H1 (cell line): ENCODE data around the gene MPIG6B. TPM values are rescaled to one million over a fixed set of nuclear protein-coding genes. Genes with fewer than 3 reads are reported as not detected.
A peak's percentile ranks its signal among the peaks of the same experiment; 100 is the strongest.

ENCODE experiments used
- CTCF ChIA-PET: fragments of 300-600 bp; sonication (Branson Sonifier 250); formaldehyde crosslinking; loops from one replicate; lab custom pipeline; 2021; ENCODE audit not compliant: partially characterized antibody; lab: Charles Lee
- POLR2A ChIA-PET: fragments of 300-600 bp; sonication (Branson Sonifier 250); formaldehyde crosslinking; loops from one replicate; lab custom pipeline; 2021; ENCODE audit warnings: inconsistent platforms; ENCODE audit not compliant: partially characterized antibody; lab: Charles Lee
- DNase-seq, 2 experiments: peaks; one replicate each; pipeline versions ENCODE4 v3.0.0 to v3.0.0-alpha.2; 2010 to 2022; ENCODE audit warnings: low spot score in 2 of 2, low read depth in 1 of 2, mixed read lengths in 1 of 2
- FAIRE-seq: peaks from 2 replicates; lab custom pipeline; 2011; peaks lifted over from hg19 to GRCh38; lab: Jason Lieb, UNC
- H2AFZ ChIP-seq: 2 replicates; pipeline ENCODE4 v1.8.1; 2012; ENCODE audit warnings: low read length, inconsistent platforms
- H2AK5ac ChIP-seq: 2 replicates; pipeline ENCODE4 v1.6.1; 2013; ENCODE audit warnings: low read depth, low read length
- H2BK120ac ChIP-seq: replicated peaks from 2 replicates; pipeline ENCODE3; 2013; ENCODE audit warnings: low read depth, low read length, inconsistent platforms
- H2BK12ac ChIP-seq: 2 replicates; pipeline ENCODE4 v1.6.1; 2013; ENCODE audit warnings: low read depth, low read length
- H2BK15ac ChIP-seq: 2 replicates; pipeline ENCODE4 v1.6.1; 2013; ENCODE audit warnings: low read length
- H2BK20ac ChIP-seq: 2 replicates; pipeline ENCODE4 v1.6.1; 2013; ENCODE audit warnings: low read length
- H2BK5ac ChIP-seq: 2 replicates; pipeline ENCODE4 v1.6.1; 2013; ENCODE audit warnings: low read depth, low read length
- H3K14ac ChIP-seq: 2 replicates; pipeline ENCODE4 v1.6.1; 2013; ENCODE audit warnings: inconsistent platforms; ENCODE audit not compliant: insufficient read length
- H3K18ac ChIP-seq: 2 replicates; pipeline ENCODE4 v1.6.1; 2013; ENCODE audit warnings: low read length; ENCODE audit errors: extremely low read depth
- H3K23ac ChIP-seq: 2 replicates; pipeline ENCODE4 v1.6.1; 2013; ENCODE audit warnings: inconsistent platforms; ENCODE audit not compliant: insufficient read length
- H3K23me2 ChIP-seq: 2 replicates; pipeline ENCODE4 v1.6.1; 2013; ENCODE audit warnings: low read depth, low read length
- H3K27ac ChIP-seq: 2 replicates; pipeline ENCODE4 v1.6.1; 2011; ENCODE audit warnings: low read depth, low read length, inconsistent platforms
- H3K27me3 ChIP-seq, 4 experiments: replicated peaks in 1 of 4; 1 replicate in 1 of 4; 2 replicates in 3 of 4; pipeline versions ENCODE4 v1.6.1 to v1.8.1; 2011 to 2013; ENCODE audit warnings: low read length in 3 of 4, mild to moderate bottlenecking in 3 of 4, inconsistent platforms in 2 of 4, mixed read lengths in 2 of 4, moderate library complexity in 1 of 4; ENCODE audit not compliant: control insufficient read depth in 3 of 4, insufficient read depth in 3 of 4; ENCODE audit errors: extremely low read depth in 1 of 4
- H3K36me3 ChIP-seq, 4 experiments: 2 replicates each; pipeline versions ENCODE4 v1.6.1 to v1.8.1; 2011 to 2013; ENCODE audit warnings: mild to moderate bottlenecking in 4 of 4, low read length in 3 of 4, moderate library complexity in 2 of 4, control low read depth in 1 of 4, inconsistent platforms in 1 of 4; ENCODE audit not compliant: insufficient read depth in 4 of 4, control insufficient read depth in 2 of 4
- H3K4ac ChIP-seq: replicated peaks from 2 replicates; pipeline ENCODE3; 2013; ENCODE audit warnings: low read length, low read depth, mixed read lengths, inconsistent platforms; ENCODE audit not compliant: insufficient read length
- H3K4me1 ChIP-seq, 4 experiments: replicated peaks in 1 of 4; 1 replicate in 1 of 4; 2 replicates in 3 of 4; pipeline versions ENCODE4 v1.6.1 to v1.8.1; 2011 to 2013; ENCODE audit warnings: low read length in 3 of 4, inconsistent platforms in 2 of 4, mixed read lengths in 1 of 4; ENCODE audit not compliant: insufficient read depth in 4 of 4, control insufficient read depth in 3 of 4
- H3K4me2 ChIP-seq, 2 experiments: 2 replicates each; pipeline versions ENCODE4 v1.6.1 to v1.8.1; 2011 to 2013; ENCODE audit warnings: low read depth in 2 of 2, low read length in 2 of 2, control low read depth in 1 of 2, inconsistent platforms in 1 of 2, mild to moderate bottlenecking in 1 of 2; ENCODE audit not compliant: insufficient read depth in 1 of 2
- H3K4me3 ChIP-seq, 4 experiments: fragments of 200-600, 300-600 bp in 1 of 4; sonication (generic), shearing (Covaris generic), sonication (Bioruptor Twin) in 1 of 4; 2 replicates each; pipeline versions ENCODE4 v1.5.1 to v1.8.1; 2011 to 2016; ENCODE audit warnings: low read length in 4 of 4, low read depth in 3 of 4, control low read depth in 2 of 4, inconsistent platforms in 2 of 4, mild to moderate bottlenecking in 2 of 4, mixed read lengths in 1 of 4, moderate library complexity in 1 of 4; ENCODE audit not compliant: insufficient read depth in 2 of 4; ENCODE audit errors: extremely low read depth in 1 of 4
- H3K56ac ChIP-seq: replicated peaks from 2 replicates; pipeline ENCODE3; 2013; ENCODE audit warnings: low read depth, mild to moderate bottlenecking, mixed read lengths, low read length, inconsistent platforms; ENCODE audit not compliant: insufficient read length
- H3K79me1 ChIP-seq: 2 replicates; pipeline ENCODE4 v1.6.1; 2013; ENCODE audit warnings: low read depth, low read length, control low read depth
- H3K79me2 ChIP-seq, 2 experiments: 2 replicates each; pipeline versions ENCODE4 v1.6.1 to v1.8.1; 2012 to 2013; ENCODE audit warnings: low read length in 2 of 2, mild to moderate bottlenecking in 2 of 2, inconsistent platforms in 1 of 2; ENCODE audit not compliant: insufficient read depth in 2 of 2, control insufficient read depth in 1 of 2
- H3K9ac ChIP-seq, 4 experiments: replicated peaks in 1 of 4; 1 replicate in 1 of 4; 2 replicates in 3 of 4; pipeline versions ENCODE4 v1.6.1 to v1.8.1; 2011 to 2013; ENCODE audit warnings: low read depth in 3 of 4, low read length in 3 of 4, control low read depth in 2 of 4, mild to moderate bottlenecking in 2 of 4, moderate library complexity in 2 of 4, inconsistent platforms in 1 of 4; ENCODE audit errors: extremely low read depth in 1 of 4
- H3K9me3 ChIP-seq, 2 experiments: 2 replicates each; pipeline versions ENCODE4 v1.6.1 to v1.8.1; 2012 to 2013; ENCODE audit warnings: mild to moderate bottlenecking in 2 of 2, moderate library complexity in 2 of 2, control low read depth in 1 of 2, inconsistent platforms in 1 of 2, low read depth in 1 of 2, low read length in 1 of 2, mixed read lengths in 1 of 2; ENCODE audit not compliant: insufficient read depth in 2 of 2
- H4K20me1 ChIP-seq, 2 experiments: replicated peaks in 1 of 2; 2 replicates each; pipeline versions ENCODE3 to v1.8.1; 2011 to 2013; ENCODE audit warnings: inconsistent platforms in 2 of 2, low read length in 2 of 2, mild to moderate bottlenecking in 1 of 2; ENCODE audit not compliant: insufficient read depth in 2 of 2, control insufficient read depth in 1 of 2
- H4K5ac ChIP-seq: 2 replicates; pipeline ENCODE4 v1.6.1; 2013; ENCODE audit warnings: low read length, low read depth, mixed read lengths, inconsistent platforms; ENCODE audit not compliant: insufficient read length
- H4K8ac ChIP-seq: 2 replicates; pipeline ENCODE4 v1.8.0; 2013; ENCODE audit warnings: mild to moderate bottlenecking, moderate library complexity, low read length, inconsistent platforms; ENCODE audit not compliant: insufficient read depth; ENCODE audit errors: extremely low read depth
- H4K91ac ChIP-seq: replicated peaks from 2 replicates; pipeline ENCODE3; 2013; ENCODE audit warnings: low read length, mixed read lengths, inconsistent platforms; ENCODE audit not compliant: insufficient read length
- BACH1 ChIP-seq: IDR thresholded peaks from 2 replicates; pipeline ENCODE4 v1.6.1; 2012; ENCODE audit warnings: low read length, improper control_type of control experiment
- GABPA ChIP-seq: IDR thresholded peaks from 2 replicates; pipeline ENCODE4 v1.6.1; 2011; ENCODE audit warnings: mild to moderate bottlenecking, low read length, moderate library complexity, borderline replicate concordance; ENCODE audit not compliant: insufficient read depth
- KDM5A ChIP-seq: fragments of 200-600 bp; IDR thresholded peaks from 2 replicates; pipeline ENCODE4 v1.7.1; 2012; ENCODE audit warnings: mild to moderate bottlenecking, low read length, inconsistent platforms, mixed read lengths
- PHF8 ChIP-seq: fragments of 200-600 bp; sonication (generic); conservative IDR thresholded peaks from 2 replicates; pipeline ENCODE4 v1.7.1; 2012; ENCODE audit warnings: low read depth, mild to moderate bottlenecking, inconsistent platforms, low read length, moderate library complexity
- POLR2A ChIP-seq, 2 experiments: IDR thresholded peaks; 1 replicate in 1 of 2; 2 replicates in 1 of 2; pipeline ENCODE4 v1.6.1; 2011; ENCODE audit warnings: low read depth in 2 of 2, low read length in 2 of 2, mild to moderate bottlenecking in 2 of 2; ENCODE audit errors: control extremely low read depth in 1 of 2
- RFX5 ChIP-seq: IDR thresholded peaks from 2 replicates; pipeline ENCODE4 v1.6.1; 2011; ENCODE audit warnings: low read depth, low read length, improper control_type of control experiment, borderline replicate concordance
- RNF2 ChIP-seq: fragments of 200-900, 300-1000 bp; sonication (generic); IDR thresholded peaks from 2 replicates; pipeline ENCODE4 v1.7.1; 2016; ENCODE audit warnings: borderline replicate concordance, low read depth, mild to moderate bottlenecking, antibody characterized with exemption, low read length; ENCODE audit not compliant: poor library complexity, severe bottlenecking; ENCODE audit errors: missing control alignments
- SP4 ChIP-seq: IDR thresholded peaks from 2 replicates; pipeline ENCODE4 v1.6.1; 2012; ENCODE audit warnings: low read length, inconsistent platforms
- SRF ChIP-seq: IDR thresholded peaks from 2 replicates; pipeline ENCODE4 v1.6.1; 2011; ENCODE audit warnings: mild to moderate bottlenecking, low read depth, low read length, moderate library complexity
- WGBS, 2 experiments: shearing (Covaris generic) in 1 of 2; methylation state at CpG; one replicate each; pipeline versions ENCODE4 v1.1.6 to v1.1.7; 2013 to 2015; ENCODE audit warnings: low lambda C conversion rate in 2 of 2, mixed read lengths in 2 of 2, inconsistent platforms in 1 of 2, low coverage in 1 of 2, missing lambda C conversion rate in 1 of 2; ENCODE audit not compliant: insufficient replicate concordance in 2 of 2, insufficient coverage in 1 of 2, insufficient read length in 1 of 2; ENCODE audit errors: extremely low coverage in 1 of 2, missing lambda C conversion rate in 1 of 2; 5-methylcytosine and 5-hydroxymethylcytosine counted together
- polyA plus RNA-seq, 7 experiments: library from polyadenylated mRNA; depleted of rRNA in 3 of 7; stranded (reverse) in 5 of 7; unstranded in 2 of 7; fragments of >200 nt in 5 of 7; fragments of 200-250 nt in 2 of 7; gene quantifications; 1 replicate in 5 of 7; 2 replicates in 1 of 7; 4 replicates in 1 of 7; pipeline versions ENCODE4 v1.2.1 to v1.2.3, GENCODE V29; 2011 to 2013; ENCODE audit warnings: missing spikeins in 2 of 7, mixed read lengths in 2 of 7
- total RNA-seq: library from RNA; stranded (reverse); fragmentation: NEBNext Ultra II Directional; extraction: Animal tissue kit (Norgen Biotek cat#: 25700); gene quantifications from 2 replicates; pipeline ENCODE4 v1.2.1, GENCODE V29; 2021

MPIG6B gene
- total and polyA plus RNA-seq, 2 of the 8 experiments (the other 6 are each of a cell fraction or from before 2014, with no cell fraction given) = 0.18 TPM; not detected in 1

DNA sequence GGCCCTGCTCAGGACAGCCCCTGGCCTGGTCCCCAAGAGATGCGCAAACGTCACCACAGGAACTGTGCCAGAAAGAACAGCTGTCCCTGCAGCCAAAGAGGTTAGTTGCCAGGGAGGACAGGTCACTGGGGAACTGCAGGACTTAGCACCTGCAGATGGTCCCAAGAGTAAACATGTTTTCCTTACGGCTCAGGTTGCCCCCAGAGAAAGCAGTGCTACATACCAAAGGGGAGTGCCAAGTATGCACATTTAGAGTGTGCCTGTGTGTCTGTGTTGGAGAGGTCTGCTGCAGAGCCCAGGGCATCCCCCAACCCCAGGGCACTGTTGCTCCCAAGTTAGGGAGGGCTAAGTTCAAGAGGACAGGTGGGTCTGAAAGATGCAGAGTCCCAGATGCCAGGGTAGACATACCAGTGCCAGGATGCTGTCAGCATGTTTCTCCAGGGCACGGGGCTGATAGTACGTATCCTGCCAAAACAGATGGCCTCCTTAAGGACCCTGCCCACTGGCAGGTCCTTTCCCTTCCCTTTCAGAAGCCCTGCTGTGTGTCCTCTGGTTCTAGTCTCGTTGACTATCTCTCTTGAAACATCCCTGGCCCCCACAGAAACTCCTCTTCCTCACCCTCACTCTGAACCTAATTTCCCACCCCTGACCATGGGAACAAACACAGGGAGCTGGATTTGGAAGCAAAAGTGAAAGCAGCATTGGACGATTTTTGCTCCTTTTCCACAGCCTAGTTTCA is 21.3 kb upstream of the MPIG6B start:
- Histone ChIP-seq H4K8ac (no peak overlapping the region), H2AK5ac (0 out of 2 replicates have a peak overlapping the region, but pooled peaks have one; percentile 46), H3K14ac (no peak overlapping the region), H3K56ac (peak overlapping the region; percentile 22), H4K91ac (no peak overlapping the region), H3K9ac (peak overlapping the region in 3 of 4 experiments; percentile 65 to 85 (median 80); a peak in 6 of 7 replicates), H3K4me1 (peaks cover 2 to 5% (median 3%) of the 10 kb centered on the region in 4 experiments; a peak in 4 of 7 replicates), H3K18ac (no peak overlapping the region), H3K27me3 (no peaks in the 10 kb centered on the region), H3K79me2 (peaks cover 0 to 7% of the 10 kb centered on the region in 2 experiments; a peak in 2 of 4 replicates), H2BK15ac (peak overlapping the region; percentile 19; the same call in 1 of the 2 replicates), H3K23me2 (peaks cover 8% of the 10 kb centered on the region; the same call in 1 of the 2 replicates), H3K4ac (no peak overlapping the region), H4K5ac (no peak overlapping the region), H3K4me2 (peak overlapping the region; percentile 68 to 82), H2BK120ac (no peak overlapping the region), H3K4me3 (peak overlapping the region; percentile 69 to 94 (median 90)), H2BK5ac (0 out of 2 replicates have a peak overlapping the region, but pooled peaks have one; percentile 31), H2BK12ac (no peak overlapping the region), H3K9me3 (no peaks in the 10 kb centered on the region), H3K27ac (no peak overlapping the region), H3K36me3 (peaks cover 0 to 5% (median under 1%) of the 10 kb centered on the region in 4 experiments; a peak in 3 of 8 replicates), H2AFZ (no peak overlapping the region), H3K23ac (no peak overlapping the region), H3K79me1 (peaks cover 6% of the 10 kb centered on the region), H2BK20ac (no peak overlapping the region), H4K20me1 (no peaks in the 10 kb centered on the region)
- TF ChIP-seq GABPA (no peak), RNF2 (no peak), PHF8 (no peak), SP4 (no peak), POLR2A (IDR thresholded peaks at IDR 0.05; ENCODE audit: control extremely low read depth in 1 of 2, low read depth in 2 of 2, low read length in 2 of 2) (no peak), KDM5A (no peak), SRF (no peak), RFX5 (no peak), BACH1 (no peak)
- ChIA-PET POLR2A (interaction anchor here (0.7 to 3.2 kb wide), 9 partner anchors 10 to 137 kb away, joined by 3 to 36 read pairs (median 3); partner anchors contain the start of genes DDAH2, GPANK1, LSM2 and LY6G5C), CTCF (interaction anchor here (1.3 to 1.8 kb wide), 2 partner anchors 12 to 28 kb away, joined by 5 read pairs; no protein-coding TSS in a partner anchor)
- DNase-seq = no peak
- 75% methylated on average over 7 of the region's 7 CpGs; no CpG with 5 or more reads in 1 of the 2 experiments for WGBS, 2 experiments
- no peak for FAIRE-seq
